SU-DHL-6 (cell line): ENCODE measurements around the gene RRM2.
"Not testable (repeated sequence)": the region's sequence is repeated elsewhere in the genome, so short reads cannot be mapped to it uniquely, and the experiment has no call there.

ENCODE experiments used
- H2AFZ ChIP-seq: fragments of 200-600 bp; sonication (generic); 2 replicates; pipeline ENCODE4 v1.6.1; 2014; ENCODE audit warnings: low read depth, mild to moderate bottlenecking, moderate library complexity, mixed read lengths, antibody characterized with exemption, low read length; ENCODE audit not compliant: severe bottlenecking
- H3F3A ChIP-seq: fragments of 200-600 bp; shearing (Covaris generic); 2 replicates; pipeline ENCODE4 v1.6.0; 2016; ENCODE audit warnings: antibody characterized with exemption, mild to moderate bottlenecking; ENCODE audit not compliant: insufficient read depth
- H3K27ac ChIP-seq: fragments of 200-600 bp; sonication (generic); 2 replicates; pipeline ENCODE4 v1.5.1; 2016; ENCODE audit warnings: low read depth, mild to moderate bottlenecking, low read length, moderate library complexity, mixed read lengths
- H3K27me3 ChIP-seq: fragments of 200-600 bp; sonication (generic), shearing (Covaris generic); 2 replicates; pipeline ENCODE4 v1.6.0; 2014; ENCODE audit warnings: mild to moderate bottlenecking, low read length
- H3K36me3 ChIP-seq: fragments of 200-600 bp; sonication (generic); 2 replicates; pipeline ENCODE4 v1.6.1; 2014; ENCODE audit warnings: mild to moderate bottlenecking, low read length, mixed read lengths
- H3K4me2 ChIP-seq: fragments of 300-600, 200-600 bp; shearing (Covaris generic), sonication (generic); 2 replicates; pipeline ENCODE4 v1.6.0; 2014; ENCODE audit warnings: low read length, low read depth, mild to moderate bottlenecking; ENCODE audit not compliant: poor library complexity, severe bottlenecking
- H3K4me3 ChIP-seq: fragments of 200-600 bp; sonication (generic); 2 replicates; pipeline ENCODE4 v1.5.1; 2014; ENCODE audit warnings: antibody characterized with exemption, low read length, mild to moderate bottlenecking, mixed read lengths; ENCODE audit not compliant: insufficient read depth, poor library complexity, severe bottlenecking
- H3K79me2 ChIP-seq: fragments of 200-600 bp; sonication (generic); 2 replicates; pipeline ENCODE4 v1.6.1; 2014; ENCODE audit warnings: mild to moderate bottlenecking, low read length, moderate library complexity; ENCODE audit not compliant: insufficient read depth
- H3K9ac ChIP-seq: fragments of 200-600 bp; sonication (generic); 2 replicates; pipeline ENCODE4 v1.7.0; 2014; ENCODE audit warnings: mild to moderate bottlenecking, low read length
- H3K9me2 ChIP-seq: fragments of 200-600 bp; sonication (generic); replicated peaks from 2 replicates; pipeline ENCODE4 v1.6.1; 2014; ENCODE audit warnings: low read length; ENCODE audit not compliant: insufficient read depth
- H3K9me3 ChIP-seq: fragments of 200-600 bp; sonication (generic); 2 replicates; pipeline ENCODE4 v1.6.1; 2014; ENCODE audit warnings: low read length, mixed read lengths; ENCODE audit not compliant: insufficient read depth
- H4K20me1 ChIP-seq: fragments of 200-600 bp; sonication (generic); 2 replicates; pipeline ENCODE4 v1.6.1; 2014; ENCODE audit warnings: low read depth, mild to moderate bottlenecking, antibody characterized with exemption, low read length, moderate library complexity, mixed read lengths
- EZH2phosphoT487 ChIP-seq: fragments of 200-600 bp; sonication (generic), shearing (Covaris generic); conservative IDR thresholded peaks from 2 replicates; pipeline ENCODE4 v1.6.1; 2018; ENCODE audit warnings: mild to moderate bottlenecking, antibody characterized with exemption, low read length, moderate library complexity, mixed read lengths
- TF ChIP-seq, protein P1 (sequence below): fragments of 200-600 bp; sonication (generic); IDR thresholded peaks from one replicate; pipeline ENCODE4 v1.5.1; 2017; ENCODE audit warnings: antibody characterized with exemption, mild to moderate bottlenecking, low read length, moderate library complexity; ENCODE audit not compliant: insufficient read depth, poor library complexity, severe bottlenecking

RRM2 gene

GRCh38 chr2:10101491-10101890 is 21.0 kb upstream of the RRM2 start:
- H3K9me3 ChIP-seq, result no peaks in the 10 kb centered on the region
- H3F3A ChIP-seq, result no peaks in the 10 kb centered on the region
- H3K4me3 ChIP-seq, result no peak overlapping the region
- no peak overlapping the region for H3K9ac ChIP-seq
- no peaks in the 10 kb centered on the region for H3K36me3 ChIP-seq
- no peaks in the 10 kb centered on the region for H3K79me2 ChIP-seq
- H4K20me1 ChIP-seq, result no peaks in the 10 kb centered on the region
- no peak overlapping the region for H3K4me2 ChIP-seq
- no peaks in the 10 kb centered on the region for H3K27me3 ChIP-seq
- H3K27ac ChIP-seq, result no peak overlapping the region
- no peak overlapping the region for H2AFZ ChIP-seq
- no peak for TF ChIP-seq EZH2phosphoT487
- TF ChIP-seq, protein P1, sequence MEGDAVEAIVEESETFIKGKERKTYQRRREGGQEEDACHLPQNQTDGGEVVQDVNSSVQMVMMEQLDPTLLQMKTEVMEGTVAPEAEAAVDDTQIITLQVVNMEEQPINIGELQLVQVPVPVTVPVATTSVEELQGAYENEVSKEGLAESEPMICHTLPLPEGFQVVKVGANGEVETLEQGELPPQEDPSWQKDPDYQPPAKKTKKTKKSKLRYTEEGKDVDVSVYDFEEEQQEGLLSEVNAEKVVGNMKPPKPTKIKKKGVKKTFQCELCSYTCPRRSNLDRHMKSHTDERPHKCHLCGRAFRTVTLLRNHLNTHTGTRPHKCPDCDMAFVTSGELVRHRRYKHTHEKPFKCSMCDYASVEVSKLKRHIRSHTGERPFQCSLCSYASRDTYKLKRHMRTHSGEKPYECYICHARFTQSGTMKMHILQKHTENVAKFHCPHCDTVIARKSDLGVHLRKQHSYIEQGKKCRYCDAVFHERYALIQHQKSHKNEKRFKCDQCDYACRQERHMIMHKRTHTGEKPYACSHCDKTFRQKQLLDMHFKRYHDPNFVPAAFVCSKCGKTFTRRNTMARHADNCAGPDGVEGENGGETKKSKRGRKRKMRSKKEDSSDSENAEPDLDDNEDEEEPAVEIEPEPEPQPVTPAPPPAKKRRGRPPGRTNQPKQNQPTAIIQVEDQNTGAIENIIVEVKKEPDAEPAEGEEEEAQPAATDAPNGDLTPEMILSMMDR, result no peak
- H3K9me2 ChIP-seq, result no peaks in the 10 kb centered on the region

- TF ChIP-seq EZH2phosphoT487, result no peak
- TF ChIP-seq, protein P1, result no peak
- Histone ChIP-seq H3K9ac (no peak overlapping the region), H3F3A (no peaks in the 10 kb centered on the region), H3K27me3 (no peaks in the 10 kb centered on the region), H3K36me3 (no peaks in the 10 kb centered on the region), H2AFZ (no peak overlapping the region), H4K20me1 (no peaks in the 10 kb centered on the region), H3K79me2 (no peaks in the 10 kb centered on the region), H3K4me2 (no peak overlapping the region), H3K4me3 (no peak overlapping the region), H3K9me3 (no peaks in the 10 kb centered on the region), H3K9me2 (no peaks in the 10 kb centered on the region), H3K27ac (no peak overlapping the region)
These were observed 19.4 kb upstream of the RRM2 start for GRCh38 chr2:10103179-10103578.

DNA sequence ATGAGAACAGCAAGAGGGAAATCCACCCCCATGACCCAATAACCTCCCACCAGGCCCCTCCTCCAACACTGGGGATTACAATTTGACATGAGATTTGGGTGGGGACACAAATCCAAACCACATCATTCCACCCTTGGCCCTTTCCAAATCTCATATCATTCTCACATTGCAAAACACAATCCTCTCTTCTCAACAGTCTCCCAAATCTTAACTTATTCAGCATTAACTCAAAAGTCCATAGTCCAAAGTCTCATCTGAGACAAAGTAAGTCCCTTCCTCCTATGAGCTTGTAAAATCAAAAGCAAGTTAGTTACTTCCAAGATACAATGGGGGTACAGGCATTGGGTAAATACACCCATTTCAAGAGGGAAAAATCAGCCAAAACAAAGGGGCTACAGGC is 17.6 kb upstream of the RRM2 start:
- H2AFZ ChIP-seq, H3K4me3 ChIP-seq, H3F3A ChIP-seq, H3K27me3 ChIP-seq, H3K36me3 ChIP-seq, H3K9me3 ChIP-seq, H4K20me1 ChIP-seq, H3K79me2 ChIP-seq, H3K9ac ChIP-seq, H3K27ac ChIP-seq, H3K9me2 ChIP-seq, H3K4me2 ChIP-seq: not testable (repeated sequence)

DNA sequence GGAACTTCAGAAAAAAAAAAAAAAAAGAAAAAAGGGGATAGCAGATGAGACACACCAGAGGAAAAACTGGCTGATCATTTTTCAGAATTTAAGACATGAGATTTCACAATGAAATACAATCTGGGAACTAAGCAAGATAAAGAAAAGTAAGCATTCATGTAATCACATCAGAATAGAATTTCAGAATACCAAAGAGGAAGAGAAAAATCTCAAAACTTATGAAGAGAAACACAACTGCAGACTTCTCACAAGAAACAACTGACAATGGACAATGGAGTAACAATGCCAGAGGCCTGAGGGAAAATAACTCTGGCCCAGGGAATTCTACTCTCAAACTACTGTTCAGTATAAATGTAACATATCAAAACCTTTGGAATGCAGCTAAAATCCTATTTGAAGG is 13.2 kb upstream of the RRM2 start:
- H3K36me3 ChIP-seq, result no peaks in the 10 kb centered on the region
- H3K9me2 ChIP-seq, result no peaks in the 10 kb centered on the region
- no peaks in the 10 kb centered on the region for H3K9me3 ChIP-seq
- no peaks in the 10 kb centered on the region for H3F3A ChIP-seq
- no peaks in the 10 kb centered on the region for H3K27me3 ChIP-seq
- TF ChIP-seq, protein P1, result no peak
- no peak for TF ChIP-seq EZH2phosphoT487
- no peaks in the 10 kb centered on the region for H3K79me2 ChIP-seq
- no peak overlapping the region for H3K27ac ChIP-seq
- no peak overlapping the region for H3K9ac ChIP-seq
- H2AFZ ChIP-seq, result no peak overlapping the region
- H3K4me3 ChIP-seq, result no peak overlapping the region
- no peaks in the 10 kb centered on the region for H4K20me1 ChIP-seq
- no peak overlapping the region for H3K4me2 ChIP-seq
